Limb (tissue), 2 donors: ENCODE results near the gene CMIP.
A peak's percentile ranks its signal among the peaks of the same experiment; 100 is the strongest.

Experiments used
- DNase-seq, 2 donors: peaks; one replicate each; pipeline ENCODE4 v3.0.0-alpha.2; 2016; ENCODE audit errors: extremely low spot score in 2 of 2

Gene CMIP

GRCh38 chr16:81712681-81713080 is 268.1 kb downstream of the CMIP start:
- DNase-seq: no peak

GRCh38 chr16:81713295-81713772 is 268.7 kb downstream of the CMIP start:
- DNase-seq: no peak

GRCh38 chr16:81713796-81714195 is 269.2 kb downstream of the CMIP start:
- no peak for DNase-seq

GRCh38 chr16:81714583-81714982 is 270.0 kb downstream of the CMIP start:
- no peak for DNase-seq

GRCh38 chr16:81715358-81716196 is 271.0 kb downstream of the CMIP start:
- no peak for DNase-seq

- no peak for DNase-seq
These were observed 272.0 kb downstream of the CMIP start for GRCh38 chr16:81716478-81717225.

GRCh38 chr16:81717662-81718189 is 273.1 kb downstream of the CMIP start:
- DNase-seq: no peak

- DNase-seq: no peak
These were observed 274.0 kb downstream of the CMIP start for GRCh38 chr16:81718637-81719036.

GRCh38 chr16:81719993-81720392 is 275.4 kb downstream of the CMIP start:
- no peak for DNase-seq

- no peak for DNase-seq
These were observed 276.6 kb downstream of the CMIP start for GRCh38 chr16:81720973-81721906.

GRCh38 chr16:81723098-81723723 is 278.6 kb downstream of the CMIP start:
- peak in 1 of 2 donors; percentile 85 for DNase-seq

- no peak for DNase-seq
These were observed 283.8 kb downstream of the CMIP start for GRCh38 chr16:81728435-81728834.

- DNase-seq: no peak
These were observed 284.8 kb downstream of the CMIP start for GRCh38 chr16:81729451-81729850.

- peak; percentile 87 to 95 for DNase-seq
These were observed 285.8 kb downstream of the CMIP start for GRCh38 chr16:81730090-81731051.

- no peak for DNase-seq
These were observed 287.0 kb downstream of the CMIP start for GRCh38 chr16:81731649-81732048.

- no peak for DNase-seq
These were observed 288.1 kb downstream of the CMIP start for GRCh38 chr16:81732699-81733098.

GRCh38 chr16:81733295-81733694 is 288.7 kb downstream of the CMIP start:
- no peak for DNase-seq

- no peak for DNase-seq
These were observed 290.2 kb downstream of the CMIP start for GRCh38 chr16:81734632-81735434.
